HG03196 (cell line): ENCODE data around the gene ABHD11.
"Not testable (repeated sequence)": the region's sequence is repeated elsewhere in the genome, so short reads cannot be mapped to it uniquely, and the experiment has no call there.

Experiments
- ATAC-seq: cut with Tn5 transposase; IDR thresholded peaks from one replicate; pipeline ENCODE4 v1.9.1; 2021; ENCODE audit not compliant: unreplicated experiment

ABHD11 gene

GRCh38 chr7:73720443-73720842 is 18.2 kb downstream of the ABHD11 start:
- not testable (repeated sequence) for ATAC-seq

GRCh38 chr7:73719806-73720169 is 18.8 kb downstream of the ABHD11 start:
- ATAC-seq: no peak

- ATAC-seq: no peak
Measured at GRCh38 chr7:73718905-73719805, 19.4 kb downstream of the ABHD11 start, which contains the start of gene STX1A. STX1A (minus strand) TSS chr7:73719669; CDS start chr7:73719631, 38 bp downstream.

- no peak for ATAC-seq
Measured at GRCh38 chr7:73718438-73718881, 20.1 kb downstream of the ABHD11 start.

GRCh38 chr7:73717991-73718405 is 20.6 kb downstream of the ABHD11 start:
- no peak for ATAC-seq

- no peak for ATAC-seq
Measured at GRCh38 chr7:73717025-73717807, 21.4 kb downstream of the ABHD11 start.

GRCh38 chr7:73716318-73716890 is 22.2 kb downstream of the ABHD11 start:
- ATAC-seq: no peak

GRCh38 chr7:73715648-73716317 is 22.8 kb downstream of the ABHD11 start:
- ATAC-seq: no peak

- not testable (repeated sequence) for ATAC-seq
Measured at GRCh38 chr7:73713319-73713718, 25.3 kb downstream of the ABHD11 start.

GRCh38 chr7:73712773-73713172 is 25.8 kb downstream of the ABHD11 start:
- no peak for ATAC-seq

- ATAC-seq: no peak
Measured at GRCh38 chr7:73708961-73709549, 29.5 kb downstream of the ABHD11 start.

GRCh38 chr7:73707045-73707631 is 31.5 kb downstream of the ABHD11 start:
- ATAC-seq: peak; percentile 51

GRCh38 chr7:73706126-73707044 is 32.2 kb downstream of the ABHD11 start:
- no peak for ATAC-seq

- ATAC-seq: no peak
Measured at GRCh38 chr7:73705551-73705920, 33.1 kb downstream of the ABHD11 start.

GRCh38 chr7:73704640-73705550 is 33.7 kb downstream of the ABHD11 start:
- no peak for ATAC-seq

- ATAC-seq: no peak
Measured at GRCh38 chr7:73703757-73704639, 34.6 kb downstream of the ABHD11 start.

GRCh38 chr7:73703225-73703624 is 35.4 kb downstream of the ABHD11 start:
- ATAC-seq: no peak
